SK-N-SH (cell line): ENCODE data around the gene TSPAN13.

Experiments
- CTCF ChIP-seq: fragments of 200-600 bp; sonication (generic); IDR thresholded peaks from 2 replicates; pipeline ENCODE4 v1.6.1; 2017; ENCODE audit warnings: antibody characterized with exemption, mild to moderate bottlenecking, moderate library complexity
- EP300 ChIP-seq, 2 experiments: IDR thresholded peaks; 2 replicates each; pipeline versions ENCODE4 v1.4.0 to v1.6.1; 2012; ENCODE audit warnings: borderline replicate concordance in 1 of 2, low read depth in 1 of 2, low read length in 1 of 2
- GABPA ChIP-seq: IDR thresholded peaks from 2 replicates; pipeline ENCODE4 v1.4.0; 2012; ENCODE audit warnings: low read depth, mild to moderate bottlenecking
- NRF1 ChIP-seq: IDR thresholded peaks from 2 replicates; pipeline ENCODE4 v1.6.1; 2012; ENCODE audit warnings: low read depth, mild to moderate bottlenecking, low read length
- RCOR1 ChIP-seq: fragments of 150-350 bp; IDR thresholded peaks from 2 replicates; pipeline ENCODE4 v1.6.1; 2017; ENCODE audit warnings: antibody characterized with exemption, low read length
- RFX5 ChIP-seq: IDR thresholded peaks from 2 replicates; pipeline ENCODE4 v1.6.1; 2012; ENCODE audit warnings: mild to moderate bottlenecking, improper control_type of control experiment, low read length
- SIN3A ChIP-seq: IDR thresholded peaks from 2 replicates; pipeline ENCODE4 v1.6.1; 2012; ENCODE audit warnings: low read depth, mild to moderate bottlenecking, low read length, moderate library complexity, borderline replicate concordance
- TEAD4 ChIP-seq: IDR thresholded peaks from 2 replicates; pipeline ENCODE4 v1.4.0; 2012; ENCODE audit warnings: mild to moderate bottlenecking, borderline replicate concordance; ENCODE audit not compliant: insufficient read depth
- USF1 ChIP-seq: IDR thresholded peaks from 2 replicates; pipeline ENCODE4 v1.4.0; 2012; ENCODE audit warnings: low read depth, borderline replicate concordance
- YY1 ChIP-seq: IDR thresholded peaks from 2 replicates; pipeline ENCODE4 v1.4.0; 2012; ENCODE audit warnings: low read depth, mild to moderate bottlenecking
- TF ChIP-seq, protein P1 (sequence below): fragments of 150-350 bp; IDR thresholded peaks from 2 replicates; pipeline ENCODE4 v1.6.1; 2017; ENCODE audit warnings: antibody characterized with exemption, low read length, low read depth, borderline replicate concordance

DNA sequence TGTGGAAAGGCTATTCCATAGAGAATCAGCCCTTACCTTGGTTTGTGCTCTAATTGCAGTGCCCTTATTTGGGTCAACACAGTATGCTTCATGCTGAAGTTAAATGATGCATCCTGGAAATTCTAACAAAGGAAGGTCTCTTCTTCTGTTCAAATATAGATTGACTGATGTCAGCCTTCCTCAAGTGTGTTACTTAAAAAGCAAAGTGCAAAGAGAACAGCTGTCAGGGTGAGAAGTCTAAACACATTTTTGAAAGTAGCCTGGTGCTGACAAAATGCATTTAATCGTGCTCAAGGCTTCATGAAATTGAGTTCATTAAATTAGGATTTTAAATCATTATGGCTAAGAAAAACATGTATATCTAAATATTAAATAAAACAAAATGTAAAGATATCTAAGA, 31.8 kb downstream of the TSPAN13 start:
- TF ChIP-seq YY1 (no peak), CTCF (no peak), TEAD4 (no peak), SIN3A (no peak), EP300 (IDR thresholded peaks at IDR 0.05; ENCODE audit: borderline replicate concordance in 1 of 2, low read depth in 1 of 2, low read length in 1 of 2) (no peak), NRF1 (no peak), USF1 (no peak), RCOR1 (no peak), GABPA (no peak), RFX5 (no peak)
- TF ChIP-seq, protein P1, sequence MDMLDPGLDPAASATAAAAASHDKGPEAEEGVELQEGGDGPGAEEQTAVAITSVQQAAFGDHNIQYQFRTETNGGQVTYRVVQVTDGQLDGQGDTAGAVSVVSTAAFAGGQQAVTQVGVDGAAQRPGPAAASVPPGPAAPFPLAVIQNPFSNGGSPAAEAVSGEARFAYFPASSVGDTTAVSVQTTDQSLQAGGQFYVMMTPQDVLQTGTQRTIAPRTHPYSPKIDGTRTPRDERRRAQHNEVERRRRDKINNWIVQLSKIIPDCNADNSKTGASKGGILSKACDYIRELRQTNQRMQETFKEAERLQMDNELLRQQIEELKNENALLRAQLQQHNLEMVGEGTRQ, result no peak
